GOT3 (cell line): ENCODE data around the gene FERD3L.

Experiments used
- DNase-seq: peaks from one replicate; lab custom pipeline; 2025; ENCODE audit warnings: mixed read lengths; lab: John Stamatoyannopoulos, UW

FERD3L gene

DNA sequence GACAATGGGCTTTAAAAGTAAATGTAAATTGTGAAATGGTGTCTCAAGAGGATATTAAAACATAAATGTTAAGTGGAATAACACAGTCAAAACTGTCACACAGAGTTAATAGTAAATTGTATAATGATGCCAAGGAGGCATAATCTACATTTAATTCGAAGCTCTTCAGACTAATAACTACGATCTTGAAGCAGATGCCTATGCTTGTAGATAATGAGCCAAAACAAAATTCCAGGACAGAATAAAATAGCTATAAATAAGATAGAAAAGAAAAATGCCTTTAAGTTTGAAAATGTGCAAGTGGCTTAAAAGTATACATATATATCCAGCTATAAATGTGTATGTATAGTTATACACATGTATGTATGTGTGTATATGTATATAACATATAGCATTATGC, 45.3 kb downstream of the FERD3L start:
- no peak for DNase-seq

DNA sequence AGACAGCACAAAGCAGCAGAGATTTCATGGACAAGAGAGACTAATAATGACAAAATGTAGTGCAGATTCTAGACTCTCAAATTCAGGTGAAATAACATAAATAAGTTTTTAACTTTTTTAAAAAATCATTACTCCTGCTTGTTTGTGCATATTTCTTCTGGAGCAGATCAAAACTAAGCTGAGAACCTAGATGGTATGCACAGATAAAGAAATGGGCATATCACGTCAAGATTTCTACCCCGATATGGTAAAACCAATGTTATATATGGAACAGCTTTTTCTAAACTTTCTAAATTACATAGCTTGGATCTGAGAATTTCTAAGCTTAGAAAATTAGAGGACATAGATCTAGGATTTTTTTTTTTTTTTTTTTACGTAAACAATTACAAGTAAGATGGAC, 46.0 kb downstream of the FERD3L start:
- no peak for DNase-seq

DNA sequence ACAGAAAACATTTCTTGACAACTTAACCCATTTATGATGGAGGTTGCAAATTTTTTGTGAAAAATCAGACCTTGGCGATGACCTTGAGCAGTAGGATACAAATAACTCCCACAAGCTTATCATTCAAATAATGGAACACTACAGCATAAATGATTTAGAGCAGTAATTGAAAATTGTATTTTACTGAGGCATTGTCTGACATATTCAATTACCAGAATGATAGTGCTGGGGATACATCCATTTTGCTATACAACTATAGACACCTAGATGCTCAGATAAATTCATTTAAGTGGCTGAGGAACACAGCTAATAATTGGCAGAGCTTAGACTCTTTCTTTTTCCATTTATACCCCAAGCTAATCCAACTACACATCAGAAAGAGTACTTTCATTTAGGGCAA, 46.7 kb downstream of the FERD3L start:
- no peak for DNase-seq

DNA sequence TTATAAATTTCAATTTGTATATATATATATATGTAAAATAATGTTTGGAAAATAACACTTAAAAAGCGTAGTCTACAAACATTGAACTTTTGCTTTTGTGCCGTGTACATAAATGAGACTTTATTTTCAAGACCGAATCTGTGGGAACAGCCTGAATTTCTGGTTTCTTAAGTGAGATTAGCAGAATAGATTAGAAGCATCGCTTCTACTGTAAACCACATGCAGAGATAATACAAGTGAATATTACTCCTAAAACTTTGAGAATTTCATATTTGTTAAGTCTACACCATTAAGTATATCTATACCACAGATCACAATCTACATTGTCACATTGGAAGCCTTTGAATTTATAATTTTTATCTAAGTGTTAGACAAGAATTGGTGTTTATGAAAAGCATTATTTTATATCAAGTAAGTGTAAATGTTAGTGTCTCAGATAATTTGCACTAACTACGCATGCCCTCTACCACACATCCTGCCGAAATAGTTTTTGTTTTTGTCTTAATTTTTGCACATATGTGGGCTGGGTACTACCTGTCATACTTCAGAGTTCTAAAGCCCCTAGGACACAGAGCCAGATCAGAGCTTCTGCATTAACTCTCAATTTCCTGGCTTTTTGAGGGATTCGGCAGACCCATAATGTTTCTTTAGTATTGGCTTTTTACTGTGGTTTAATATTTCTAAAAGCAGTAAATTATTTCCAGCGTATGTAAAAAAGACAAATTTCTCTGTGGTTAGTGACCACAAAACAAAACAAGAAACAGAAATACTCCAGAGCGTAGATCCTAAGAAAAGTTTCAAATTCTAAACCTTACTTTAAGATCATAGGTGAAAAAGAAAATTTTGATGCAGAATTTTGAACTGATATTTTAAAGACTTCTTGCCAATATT, 47.8 kb downstream of the FERD3L start:
- DNase-seq = no peak

DNA sequence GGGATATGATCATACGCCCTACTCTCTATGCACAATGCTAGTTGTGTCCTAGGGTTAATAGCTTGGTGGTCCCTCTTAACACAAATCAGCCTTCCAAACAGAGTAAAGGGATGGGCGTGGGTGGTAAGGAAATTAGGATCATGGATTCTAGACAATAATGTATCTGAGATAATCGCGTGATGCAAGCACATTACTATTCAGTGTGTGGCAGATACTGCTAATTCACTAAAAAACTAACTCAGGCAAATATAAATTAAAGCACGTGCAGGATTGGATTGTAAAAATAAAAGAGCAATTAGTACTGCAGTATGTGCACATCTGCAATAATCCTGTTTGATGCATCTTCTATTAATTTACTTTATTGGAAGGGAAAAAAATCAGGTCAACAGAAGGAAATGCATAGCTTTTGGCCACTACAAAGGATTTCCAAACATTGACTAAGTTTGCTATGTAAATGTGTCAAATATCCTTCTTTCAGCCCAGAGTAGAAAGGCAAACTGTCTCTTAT, 49.8 kb downstream of the FERD3L start:
- DNase-seq = no peak
